Measurements from ENCODE around the gene SYVN1.

Gene SYVN1

GRCh38 chr11:65116370-65117205 lies 17.7 kb downstream of the SYVN1 start:
- H3K4me3 ChIP-seq (ENCODE audit: low read depth, low read length) = peak overlapping the region; percentile 84
- in situ Hi-C loops (cut with HindIII; ENCODE audit: low sequenced_read_pairs) = no loop called here
- TF ChIP-seq CTCF (IDR thresholded peaks at IDR 0.05; ENCODE audit: low read depth, low read length) = no peak
- peak; percentile 21 for DNase-seq (ENCODE audit: low read depth, low spot score)

GRCh38 chr11:65115361-65116082 lies 18.8 kb downstream of the SYVN1 start:
- in situ Hi-C loops (cut with HindIII; ENCODE audit: low sequenced_read_pairs) = no loop called here
- TF ChIP-seq CTCF (IDR thresholded peaks at IDR 0.05; ENCODE audit: low read depth, low read length) = no peak
- no peak for DNase-seq (ENCODE audit: low read depth, low spot score)
- H3K4me3 ChIP-seq (ENCODE audit: low read depth, low read length) = no peak overlapping the region

DNA sequence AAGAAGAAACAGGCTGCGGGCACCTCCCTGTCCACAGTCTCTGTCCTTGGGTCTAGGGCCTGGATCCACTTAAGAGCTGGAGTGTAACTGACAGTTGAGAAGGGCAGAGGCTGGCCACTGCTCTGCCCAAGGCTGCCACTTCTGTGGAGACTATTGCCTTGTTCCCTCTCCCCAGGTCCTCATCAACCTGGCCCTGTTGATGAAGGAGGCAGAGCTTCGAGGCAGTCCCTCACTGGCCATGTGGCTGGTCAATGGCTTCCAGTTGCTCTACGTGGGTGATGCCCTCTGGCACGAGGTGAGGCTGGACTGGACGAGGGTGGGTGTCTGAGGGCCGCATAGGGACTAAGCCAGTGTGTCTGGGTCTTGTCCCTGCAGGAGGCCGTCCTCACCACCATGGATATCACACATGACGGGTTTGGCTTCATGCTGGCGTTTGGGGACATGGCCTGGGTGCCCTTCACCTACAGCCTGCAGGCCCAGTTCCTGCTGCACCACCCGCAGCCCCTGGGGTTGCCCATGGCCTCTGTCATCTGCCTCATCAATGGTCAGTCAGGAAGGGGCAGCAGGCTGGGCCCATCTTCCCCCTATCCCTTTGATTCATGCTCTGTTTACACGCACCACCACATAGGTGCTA lies 19.7 kb downstream of the SYVN1 start:
- no peak for TF ChIP-seq CTCF (IDR thresholded peaks at IDR 0.05; ENCODE audit: low read depth, low read length)
- in situ Hi-C loops (cut with HindIII; ENCODE audit: low sequenced_read_pairs) = no loop called here
- H3K4me3 ChIP-seq (ENCODE audit: low read depth, low read length) = no peak overlapping the region
- no peak for DNase-seq (ENCODE audit: low read depth, low spot score)

GRCh38 chr11:65113839-65114238 lies 20.5 kb downstream of the SYVN1 start:
- no peak for TF ChIP-seq CTCF (IDR thresholded peaks at IDR 0.05; ENCODE audit: low read depth, low read length)
- DNase-seq (ENCODE audit: low read depth, low spot score) = no peak
- no peak overlapping the region for H3K4me3 ChIP-seq (ENCODE audit: low read depth, low read length)
- in situ Hi-C loops (cut with HindIII; ENCODE audit: low sequenced_read_pairs) = no loop called here

DNA sequence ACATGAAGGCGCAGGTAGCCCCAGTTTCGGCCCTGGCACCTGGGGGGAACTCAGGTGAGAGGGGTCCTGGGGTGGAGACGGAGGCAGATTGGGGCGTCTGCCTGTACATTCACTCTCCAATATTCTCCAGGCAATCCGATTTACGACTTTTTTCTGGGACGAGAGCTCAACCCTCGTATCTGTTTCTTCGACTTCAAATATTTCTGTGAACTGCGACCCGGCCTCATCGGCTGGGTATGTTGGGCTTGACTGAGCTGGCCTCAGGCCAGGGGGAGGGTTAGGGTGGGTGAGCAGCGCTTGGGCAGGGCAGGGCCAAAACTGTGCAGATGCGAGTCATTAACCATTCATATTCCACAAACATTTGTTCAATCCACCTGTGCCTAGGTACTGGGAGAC lies 21.0 kb downstream of the SYVN1 start:
- in situ Hi-C loops (cut with HindIII; ENCODE audit: low sequenced_read_pairs) = no loop called here
- TF ChIP-seq CTCF (IDR thresholded peaks at IDR 0.05; ENCODE audit: low read depth, low read length) = no peak
- DNase-seq (ENCODE audit: low read depth, low spot score) = no peak
- peak overlapping the region; percentile 54 for H3K4me3 ChIP-seq (ENCODE audit: low read depth, low read length)

GRCh38 chr11:65112546-65113360 lies 21.6 kb downstream of the SYVN1 start:
- H3K4me3 ChIP-seq (ENCODE audit: low read depth, low read length) = peak overlapping the region; percentile 54
- peak; percentile 74 for TF ChIP-seq CTCF (IDR thresholded peaks at IDR 0.05; ENCODE audit: low read depth, low read length)
- DNase-seq (ENCODE audit: low read depth, low spot score) = peak; percentile 33
- in situ Hi-C loops (cut with HindIII; ENCODE audit: low sequenced_read_pairs) = no loop called here

Measured in astrocyte of the spinal cord (primary cell).